ENCODE data around the gene ACTN4.
A peak's percentile ranks its signal among the peaks of the same experiment; 100 is the strongest.

Gene ACTN4

GRCh38 chr19:38736413-38737280 lies 89.2 kb downstream of the ACTN4 start:
- H3K27me3 Mint-ChIP-seq (ENCODE audit: low read depth) = peaks cover 11% of the 10 kb centered on the region
- no peaks in the 10 kb centered on the region for H3K9me3 Mint-ChIP-seq
- H3K4me3 Mint-ChIP-seq = peak overlapping the region; percentile 74
- H3K36me3 Mint-ChIP-seq (ENCODE audit: low read depth) = peaks cover 6% of the 10 kb centered on the region
- peaks cover 21% of the 10 kb centered on the region for H3K4me1 Mint-ChIP-seq (ENCODE audit: low read depth)
- H3K27ac Mint-ChIP-seq = no peak overlapping the region

GRCh38 chr19:38737281-38737865 lies 89.9 kb downstream of the ACTN4 start:
- H3K27ac Mint-ChIP-seq = no peak overlapping the region

GRCh38 chr19:38737921-38738737 lies 90.7 kb downstream of the ACTN4 start:
- peaks cover 21% of the 10 kb centered on the region for H3K4me1 Mint-ChIP-seq (ENCODE audit: low read depth)
- peaks cover 11% of the 10 kb centered on the region for H3K27me3 Mint-ChIP-seq (ENCODE audit: low read depth)
- no peak overlapping the region for H3K27ac Mint-ChIP-seq
- peaks cover 2% of the 10 kb centered on the region for H3K36me3 Mint-ChIP-seq (ENCODE audit: low read depth)
- H3K9me3 Mint-ChIP-seq = no peaks in the 10 kb centered on the region
- H3K4me3 Mint-ChIP-seq = peak overlapping the region; percentile 47

More at GRCh38 chr19:38737281-38737865, 89.9 kb downstream of the ACTN4 start:
- H3K4me3 Mint-ChIP-seq = peak overlapping the region; percentile 47
- H3K27me3 Mint-ChIP-seq (ENCODE audit: low read depth) = peaks cover 11% of the 10 kb centered on the region
- no peaks in the 10 kb centered on the region for H3K9me3 Mint-ChIP-seq
- peaks cover 21% of the 10 kb centered on the region for H3K4me1 Mint-ChIP-seq (ENCODE audit: low read depth)
- H3K36me3 Mint-ChIP-seq (ENCODE audit: low read depth) = peaks cover 2% of the 10 kb centered on the region

- no peak overlapping the region for H3K4me3 Mint-ChIP-seq
- peaks cover 11% of the 10 kb centered on the region for H3K27me3 Mint-ChIP-seq (ENCODE audit: low read depth)
- peaks cover 11% of the 10 kb centered on the region for H3K4me1 Mint-ChIP-seq (ENCODE audit: low read depth)
- no peaks in the 10 kb centered on the region for H3K9me3 Mint-ChIP-seq
- peaks cover 2% of the 10 kb centered on the region for H3K36me3 Mint-ChIP-seq (ENCODE audit: low read depth)
- no peak overlapping the region for H3K27ac Mint-ChIP-seq
These were observed 92.2 kb downstream of the ACTN4 start for GRCh38 chr19:38739440-38740256.

GRCh38 chr19:38740257-38740592 lies 92.8 kb downstream of the ACTN4 start:
- peaks cover 11% of the 10 kb centered on the region for H3K27me3 Mint-ChIP-seq (ENCODE audit: low read depth)
- no peak overlapping the region for H3K27ac Mint-ChIP-seq
- H3K4me1 Mint-ChIP-seq (ENCODE audit: low read depth) = peaks cover 7% of the 10 kb centered on the region
- peaks cover 2% of the 10 kb centered on the region for H3K36me3 Mint-ChIP-seq (ENCODE audit: low read depth)
- no peaks in the 10 kb centered on the region for H3K9me3 Mint-ChIP-seq
- H3K4me3 Mint-ChIP-seq = no peak overlapping the region

- peaks cover 7% of the 10 kb centered on the region for H3K4me1 Mint-ChIP-seq (ENCODE audit: low read depth)
These were observed 93.5 kb downstream of the ACTN4 start for GRCh38 chr19:38740932-38741331.

GRCh38 chr19:38741670-38742069 lies 94.2 kb downstream of the ACTN4 start:
- H3K36me3 Mint-ChIP-seq (ENCODE audit: low read depth) = peaks cover 2% of the 10 kb centered on the region
- H3K27ac Mint-ChIP-seq = no peak overlapping the region
- no peaks in the 10 kb centered on the region for H3K9me3 Mint-ChIP-seq
- no peak overlapping the region for H3K4me3 Mint-ChIP-seq
- H3K4me1 Mint-ChIP-seq (ENCODE audit: low read depth) = peaks cover 4% of the 10 kb centered on the region
- peaks cover 8% of the 10 kb centered on the region for H3K27me3 Mint-ChIP-seq (ENCODE audit: low read depth)

More at GRCh38 chr19:38740932-38741331, 93.5 kb downstream of the ACTN4 start:
- no peaks in the 10 kb centered on the region for H3K9me3 Mint-ChIP-seq
- H3K27me3 Mint-ChIP-seq (ENCODE audit: low read depth) = peaks cover 11% of the 10 kb centered on the region
- peaks cover 2% of the 10 kb centered on the region for H3K36me3 Mint-ChIP-seq (ENCODE audit: low read depth)
- no peak overlapping the region for H3K4me3 Mint-ChIP-seq
- H3K27ac Mint-ChIP-seq = no peak overlapping the region

- H3K36me3 Mint-ChIP-seq (ENCODE audit: low read depth) = peaks cover 2% of the 10 kb centered on the region
- H3K9me3 Mint-ChIP-seq = no peaks in the 10 kb centered on the region
- H3K4me3 Mint-ChIP-seq = no peak overlapping the region
- H3K27ac Mint-ChIP-seq = no peak overlapping the region
- H3K4me1 Mint-ChIP-seq (ENCODE audit: low read depth) = peaks cover 3% of the 10 kb centered on the region
- peaks cover 7% of the 10 kb centered on the region for H3K27me3 Mint-ChIP-seq (ENCODE audit: low read depth)
These were observed 94.8 kb downstream of the ACTN4 start for GRCh38 chr19:38742296-38742695.

GRCh38 chr19:38742906-38743305 lies 95.5 kb downstream of the ACTN4 start:
- no peaks in the 10 kb centered on the region for H3K36me3 Mint-ChIP-seq (ENCODE audit: low read depth)
- no peak overlapping the region for H3K27ac Mint-ChIP-seq
- no peak overlapping the region for H3K4me3 Mint-ChIP-seq
- H3K4me1 Mint-ChIP-seq (ENCODE audit: low read depth) = peaks cover under 1% of the 10 kb centered on the region
- H3K9me3 Mint-ChIP-seq = no peaks in the 10 kb centered on the region
- H3K27me3 Mint-ChIP-seq (ENCODE audit: low read depth) = peaks cover 2% of the 10 kb centered on the region

- Mint-ChIP-seq H3K4me1 (ENCODE audit: low read depth) (no peaks in the 10 kb centered on the region), H3K27ac (no peak overlapping the region), H3K4me3 (no peak overlapping the region), H3K27me3 (ENCODE audit: low read depth) (no peaks in the 10 kb centered on the region), H3K36me3 (ENCODE audit: low read depth) (no peaks in the 10 kb centered on the region), H3K9me3 (no peaks in the 10 kb centered on the region)
These were observed 96.2 kb downstream of the ACTN4 start for GRCh38 chr19:38743394-38744297.

GRCh38 chr19:38744298-38744681 lies 96.8 kb downstream of the ACTN4 start, which contains the start of gene CAPN12:
Gene CAPN12 (minus strand): TSS chr19:38744474. CDS start chr19:38744165, 309 bp downstream.
- H3K27me3 Mint-ChIP-seq (ENCODE audit: low read depth) = no peaks in the 10 kb centered on the region
- H3K9me3 Mint-ChIP-seq = no peaks in the 10 kb centered on the region
- H3K36me3 Mint-ChIP-seq (ENCODE audit: low read depth) = no peaks in the 10 kb centered on the region
- H3K27ac Mint-ChIP-seq = no peak within 1 kb of the TSS
- no peak within 1 kb of the TSS for H3K4me3 Mint-ChIP-seq
- no peaks in the 10 kb centered on the region for H3K4me1 Mint-ChIP-seq (ENCODE audit: low read depth)

GRCh38 chr19:38744874-38745273 lies 97.4 kb downstream of the ACTN4 start:
- Mint-ChIP-seq H3K27ac (no peak overlapping the region), H3K27me3 (ENCODE audit: low read depth) (no peaks in the 10 kb centered on the region), H3K4me3 (no peak overlapping the region), H3K36me3 (ENCODE audit: low read depth) (no peaks in the 10 kb centered on the region), H3K4me1 (ENCODE audit: low read depth) (no peaks in the 10 kb centered on the region), H3K9me3 (no peaks in the 10 kb centered on the region)

- no peaks in the 10 kb centered on the region for H3K9me3 Mint-ChIP-seq
- H3K27ac Mint-ChIP-seq = no peak overlapping the region
- no peak overlapping the region for H3K4me3 Mint-ChIP-seq
- no peaks in the 10 kb centered on the region for H3K36me3 Mint-ChIP-seq (ENCODE audit: low read depth)
- H3K4me1 Mint-ChIP-seq (ENCODE audit: low read depth) = no peaks in the 10 kb centered on the region
- no peaks in the 10 kb centered on the region for H3K27me3 Mint-ChIP-seq (ENCODE audit: low read depth)
These were observed 97.9 kb downstream of the ACTN4 start for GRCh38 chr19:38745316-38745715.
